Fibroblast of mammary gland (primary cell): Measurements from ENCODE around the gene LUZP2.

ENCODE experiments used
- DNase-seq: peaks from one replicate; pipeline ENCODE4 v3.0.0-alpha.2; 2010; ENCODE audit warnings: low read depth
- H3K4me3 ChIP-seq: 2 replicates; pipeline ENCODE4 v1.5.1; 2011; ENCODE audit warnings: low read depth, mild to moderate bottlenecking, low read length, moderate library complexity; ENCODE audit not compliant: control insufficient read depth
- TF ChIP-seq, protein P1 (sequence below): conservative IDR thresholded peaks from 2 replicates; pipeline ENCODE4 v1.5.1; 2011; ENCODE audit warnings: low read depth, low read length, inconsistent platforms; ENCODE audit not compliant: control insufficient read depth, insufficient read depth

The LUZP2 gene

DNA sequence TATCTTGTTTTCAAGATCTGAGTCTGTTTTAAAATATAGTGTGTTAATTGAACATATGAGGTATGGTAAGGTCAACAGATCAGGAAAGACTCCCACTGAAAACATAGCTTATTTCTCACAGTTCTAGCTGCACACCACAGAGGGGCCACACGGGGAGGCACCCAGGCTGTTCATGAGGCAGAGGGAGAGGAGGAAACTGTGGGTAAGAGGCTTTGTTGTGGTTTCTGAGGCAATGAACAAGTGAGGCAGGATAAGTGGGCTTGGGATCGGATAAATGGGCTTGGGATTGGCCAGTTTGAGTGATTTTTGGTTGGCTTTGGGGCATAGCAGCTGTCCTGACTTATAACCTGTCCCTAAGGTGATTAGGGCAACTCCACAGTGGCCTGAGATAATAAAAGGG lies 242.1 kb downstream of the LUZP2 start:
- DNase-seq, result no peak
- H3K4me3 ChIP-seq, result no peak overlapping the region
- TF ChIP-seq, protein P1, sequence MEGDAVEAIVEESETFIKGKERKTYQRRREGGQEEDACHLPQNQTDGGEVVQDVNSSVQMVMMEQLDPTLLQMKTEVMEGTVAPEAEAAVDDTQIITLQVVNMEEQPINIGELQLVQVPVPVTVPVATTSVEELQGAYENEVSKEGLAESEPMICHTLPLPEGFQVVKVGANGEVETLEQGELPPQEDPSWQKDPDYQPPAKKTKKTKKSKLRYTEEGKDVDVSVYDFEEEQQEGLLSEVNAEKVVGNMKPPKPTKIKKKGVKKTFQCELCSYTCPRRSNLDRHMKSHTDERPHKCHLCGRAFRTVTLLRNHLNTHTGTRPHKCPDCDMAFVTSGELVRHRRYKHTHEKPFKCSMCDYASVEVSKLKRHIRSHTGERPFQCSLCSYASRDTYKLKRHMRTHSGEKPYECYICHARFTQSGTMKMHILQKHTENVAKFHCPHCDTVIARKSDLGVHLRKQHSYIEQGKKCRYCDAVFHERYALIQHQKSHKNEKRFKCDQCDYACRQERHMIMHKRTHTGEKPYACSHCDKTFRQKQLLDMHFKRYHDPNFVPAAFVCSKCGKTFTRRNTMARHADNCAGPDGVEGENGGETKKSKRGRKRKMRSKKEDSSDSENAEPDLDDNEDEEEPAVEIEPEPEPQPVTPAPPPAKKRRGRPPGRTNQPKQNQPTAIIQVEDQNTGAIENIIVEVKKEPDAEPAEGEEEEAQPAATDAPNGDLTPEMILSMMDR, result no peak

DNA sequence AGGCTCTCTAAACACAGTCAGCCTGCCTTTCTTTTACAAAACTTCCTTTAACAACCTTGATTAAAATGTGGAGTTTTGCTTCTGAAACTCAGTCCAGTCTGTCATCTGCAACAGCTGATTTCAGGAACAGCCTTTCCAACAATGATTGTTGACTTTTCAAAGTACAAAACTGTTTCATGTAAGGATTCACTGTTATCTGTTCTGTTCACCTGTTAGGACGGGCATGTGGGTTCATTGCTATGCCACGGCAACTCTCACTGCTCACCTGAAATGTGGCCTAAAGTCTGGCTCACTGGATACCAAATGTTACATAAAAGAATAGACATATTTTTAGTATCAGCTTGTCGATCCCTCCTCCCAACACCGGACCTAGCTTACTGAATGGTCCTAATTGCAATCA lies 242.8 kb downstream of the LUZP2 start:
- TF ChIP-seq, protein P1, result no peak
- no peak overlapping the region for H3K4me3 ChIP-seq
- no peak for DNase-seq

DNA sequence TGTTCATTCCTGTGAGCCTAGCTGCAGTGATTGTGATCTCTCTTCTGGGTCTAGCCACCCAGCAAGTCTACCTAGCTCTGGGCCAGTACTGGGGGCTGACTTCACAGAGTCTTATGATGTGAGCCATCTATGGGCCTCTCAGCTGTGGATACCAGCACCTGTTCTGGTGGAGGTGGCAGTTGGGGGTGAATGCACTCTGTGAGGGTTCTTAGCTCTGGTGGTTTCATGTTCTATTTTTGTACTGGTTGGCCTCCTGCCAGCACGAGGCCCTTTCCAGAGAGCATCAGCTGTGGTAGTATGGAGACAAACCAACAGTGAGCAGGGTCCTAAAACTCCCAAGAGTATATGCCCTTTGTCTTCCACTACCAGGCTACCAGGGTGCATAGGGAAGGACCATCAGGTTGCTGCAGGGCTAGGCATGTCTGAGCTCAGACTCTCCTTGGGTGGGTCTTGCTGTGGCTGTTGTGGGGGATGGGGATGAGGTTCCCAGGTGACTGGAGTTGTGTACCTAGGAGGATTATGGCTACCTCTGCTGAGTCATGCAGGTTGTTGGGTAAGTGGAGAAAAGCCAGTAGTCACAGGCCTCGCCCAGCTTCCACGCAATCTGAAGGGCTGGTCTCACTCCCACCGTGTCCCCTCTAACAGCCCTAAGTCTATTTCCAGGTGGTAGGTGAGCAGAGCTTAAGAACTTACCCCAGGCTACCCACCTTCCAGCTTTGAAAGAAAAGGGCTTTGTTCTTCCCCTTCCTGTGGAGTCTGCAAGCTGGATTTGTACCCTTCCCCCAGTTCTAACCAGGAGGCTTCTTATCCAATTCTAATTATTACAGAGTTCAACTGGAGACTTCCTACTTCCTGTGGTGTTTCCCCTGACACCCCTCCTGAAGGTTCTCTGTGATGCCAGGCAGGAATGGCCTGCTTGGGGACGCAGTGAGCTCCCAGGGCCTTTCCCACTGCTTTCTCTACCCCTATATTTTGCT lies 250.7 kb downstream of the LUZP2 start:
- no peak overlapping the region for H3K4me3 ChIP-seq
- TF ChIP-seq, protein P1, result no peak
- DNase-seq, result no peak

DNA sequence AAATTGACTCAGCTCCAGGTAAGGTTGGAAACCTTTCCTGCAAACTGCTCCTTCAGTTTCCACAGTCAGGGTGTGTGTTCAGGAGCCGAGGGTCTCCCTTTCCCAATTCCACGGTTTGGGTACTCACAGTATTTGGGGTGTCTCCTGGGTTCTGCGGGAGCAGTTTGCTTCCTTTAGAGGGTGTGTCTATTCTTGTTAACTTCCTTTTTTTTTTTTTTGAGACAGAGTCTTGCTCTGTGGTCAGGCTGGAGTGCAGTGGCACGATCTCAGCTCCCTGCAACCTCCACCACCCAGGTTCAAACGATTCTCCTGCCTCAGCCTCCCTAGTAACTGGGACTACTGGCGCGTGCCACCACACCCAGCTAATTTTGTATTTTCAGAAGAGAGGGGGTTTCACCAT lies 251.4 kb downstream of the LUZP2 start:
- DNase-seq, result no peak
- H3K4me3 ChIP-seq, result no peak overlapping the region
- TF ChIP-seq, protein P1, result no peak

DNA sequence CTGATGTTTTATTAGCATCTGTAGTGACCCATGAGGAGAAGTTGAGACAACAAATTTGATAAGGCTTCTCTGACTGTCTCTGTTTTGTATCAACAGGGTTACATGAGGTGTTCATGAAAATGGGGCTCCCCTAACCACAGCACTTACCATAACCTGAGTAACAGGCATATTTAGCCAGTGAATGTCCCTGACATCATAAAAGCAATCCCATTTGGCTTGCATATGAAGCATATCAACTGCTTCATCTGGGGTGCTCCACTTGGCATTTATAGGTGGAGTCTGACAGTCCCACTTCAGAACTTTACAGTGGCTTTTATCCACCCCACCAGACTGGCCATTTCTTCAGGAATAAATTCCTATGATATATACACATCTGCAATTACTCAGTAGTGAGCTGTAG lies 257.6 kb downstream of the LUZP2 start:
- no peak for DNase-seq
- TF ChIP-seq, protein P1, result no peak
- H3K4me3 ChIP-seq, result no peak overlapping the region

DNA sequence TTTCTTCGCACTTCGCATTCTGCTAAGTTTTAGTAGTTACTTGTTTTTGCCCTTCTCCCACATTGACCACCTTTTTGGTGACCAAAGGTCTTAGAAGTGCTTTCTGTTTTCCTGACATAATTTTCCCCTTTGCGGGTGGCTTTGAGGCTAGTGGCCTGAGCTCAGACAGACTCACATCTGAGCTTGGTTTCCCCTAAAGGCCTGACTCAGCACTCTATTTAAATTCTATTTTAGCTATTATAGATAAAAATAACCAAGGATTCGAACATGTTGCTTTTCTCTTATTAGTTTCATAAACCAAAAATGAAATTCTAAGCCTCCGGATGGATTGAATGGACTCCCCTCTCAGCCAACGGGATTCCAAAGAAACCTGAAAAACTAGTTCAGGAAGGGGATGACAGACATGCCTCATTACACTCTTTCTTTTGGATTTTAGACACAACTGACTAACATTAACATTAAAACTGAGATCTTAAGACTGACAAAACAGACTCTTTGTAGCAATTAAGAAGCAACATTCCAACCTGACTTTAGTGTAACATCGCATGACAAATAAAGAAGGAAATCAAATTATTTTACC lies 258.5 kb downstream of the LUZP2 start:
- TF ChIP-seq, protein P1, result no peak
- H3K4me3 ChIP-seq, result no peak overlapping the region
- DNase-seq, result no peak

DNA sequence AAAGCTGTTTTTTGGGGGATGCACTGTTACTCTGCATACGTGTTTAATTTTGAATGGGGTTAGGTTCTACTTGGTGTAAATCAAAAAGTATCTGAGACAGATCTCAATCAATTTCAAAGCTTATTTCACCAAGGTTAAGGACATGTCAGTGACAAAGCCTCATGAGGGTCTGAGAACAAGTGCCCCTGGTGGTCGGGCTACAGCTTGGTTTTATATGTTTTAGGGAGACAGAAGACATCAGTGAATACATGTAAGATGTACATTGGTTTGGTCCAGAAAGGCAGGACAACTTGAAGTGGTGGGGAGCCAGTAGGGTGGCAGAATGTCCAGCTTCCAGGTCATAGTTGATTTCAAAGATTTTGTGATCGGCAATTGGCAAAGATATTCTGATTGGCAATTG lies 262.9 kb downstream of the LUZP2 start:
- TF ChIP-seq, protein P1, result no peak
- no peak overlapping the region for H3K4me3 ChIP-seq
- no peak for DNase-seq
